Adrenal gland (tissue), 12 donors: ENCODE data around the gene CASS4. TPM values are rescaled to one million over a fixed set of nuclear protein-coding genes. Genes with fewer than 3 reads are reported as not detected.

Experiments used
- DNase-seq, 7 donors: peaks; one replicate each; pipeline ENCODE4 v3.0.0-alpha.2; 2019 to 2020
- H3K27ac ChIP-seq, 5 donors: fragments of 200-600 bp; sonication (generic) in 4 of 5; 1 replicate in 3 of 5; 2 replicates in 2 of 5; pipeline versions ENCODE4 v1.5.1 to v1.8.0; 2016 to 2020; ENCODE audit warnings: mild to moderate bottlenecking in 1 of 5
- H3K27me3 ChIP-seq: fragments of 200-600 bp; 2 replicates; pipeline ENCODE4 v1.8.0; 2021
- H3K36me3 ChIP-seq, 2 donors: fragments of 200-600 bp; replicated peaks in 1 of 2; 1 replicate in 1 of 2; 2 replicates in 1 of 2; pipeline versions ENCODE4 v1.5.1 to v1.8.0; 2018 to 2022
- H3K4me1 ChIP-seq, 2 donors: fragments of 200-600 bp; replicated peaks in 1 of 2; 1 replicate in 1 of 2; 2 replicates in 1 of 2; pipeline versions ENCODE4 v1.5.1 to v1.8.0; 2018 to 2021
- H3K4me3 ChIP-seq, 4 donors: fragments of 200-600 bp; sonication (generic) in 3 of 4; one replicate each; pipeline ENCODE4 v1.5.1; 2016 to 2018
- H3K9me3 ChIP-seq, 3 donors: fragments of 200-600 bp; sonication (generic) in 1 of 3; replicated peaks in 1 of 3; 1 replicate in 2 of 3; 2 replicates in 1 of 3; pipeline versions ENCODE4 v1.5.1 to v1.8.0; 2016 to 2021
- CTCF ChIP-seq, 6 experiments: fragments of 450-650 bp in 4 of 6; fragments of 200-600 bp in 2 of 6; sonication (generic) in 1 of 6; IDR thresholded peaks; 1 replicate in 5 of 6; 2 replicates in 1 of 6; pipeline versions ENCODE4 v1.5.1 to v1.8.0; 2016 to 2021; ENCODE audit warnings: antibody characterized with exemption in 6 of 6, mild to moderate bottlenecking in 2 of 6, moderate library complexity in 1 of 6
- POLR2A ChIP-seq, 2 donors: fragments of 450-650 bp; IDR thresholded peaks; one replicate each; pipeline ENCODE4 v1.6.1; 2017; ENCODE audit warnings: antibody characterized with exemption in 2 of 2, mild to moderate bottlenecking in 2 of 2, moderate library complexity in 1 of 2
- WGBS, 4 donors: extraction: QIAGEN DNeasy Blood & Tissue Kit in 2 of 4; methylation state at CpG; one replicate each; pipeline versions ENCODE4 v1.1.5 to v1.1.7; 2013 to 2017; 5-methylcytosine and 5-hydroxymethylcytosine counted together
- intact Hi-C, 2 donors: fragments of 100-400 bp; cut with DNase I; formaldehyde crosslinking; loops; one replicate each; pipeline versions ENCODE4 v1.14.1 to v1.15.0; 2022 to 2023
- polyA plus RNA-seq, 3 donors: library from polyadenylated mRNA; stranded (reverse); fragments of 200-250 nt in 2 of 3; fragments of 350-450 nt in 1 of 3; fragmentation: Illumina TruSeq in 1 of 3; extraction: RNeasy Lipid Tissue Mini Kit (QIAGEN cat#74804) in 1 of 3; gene quantifications; one replicate each; pipeline ENCODE4 v1.2.3, GENCODE V29; 2013 to 2014
- small RNA-seq, 2 donors: library from RNA; depleted of rRNA; stranded (forward); fragments of <200 nt; gene quantifications; one replicate each; pipeline ENCODE3, GENCODE V24; 2016
- total RNA-seq, 9 donors: library from RNA; depleted of rRNA in 4 of 9; stranded (reverse); fragments of >200 nt in 4 of 9; fragments of 120-200 nt in 1 of 9; fragmentation: NEBNext Ultra II Directional in 1 of 9; extraction: Animal tissue kit (Norgen Biotek cat#: 25700) in 1 of 9; gene quantifications; one replicate each; pipeline versions ENCODE4 v1.1.0 to v1.2.4, GENCODE V29; 2013 to 2023
- donor health status: healthy with polysubstance abuse.
- donor health status: Bipolar disorder and iron deficiency.
- donor health status: DM: yes; HTN: yes; CAD: no.
- donor health status: DM: no; HTN: no; CAD: no.
- donor health status: DM: no; HTN: no; CAD: no.
- donor health status: DM: yes; HTN: yes; CAD: no.

The CASS4 gene
- total and polyA plus RNA-seq, 12 donors: 0.37 to 4.7 (median 1.4) TPM

DNA sequence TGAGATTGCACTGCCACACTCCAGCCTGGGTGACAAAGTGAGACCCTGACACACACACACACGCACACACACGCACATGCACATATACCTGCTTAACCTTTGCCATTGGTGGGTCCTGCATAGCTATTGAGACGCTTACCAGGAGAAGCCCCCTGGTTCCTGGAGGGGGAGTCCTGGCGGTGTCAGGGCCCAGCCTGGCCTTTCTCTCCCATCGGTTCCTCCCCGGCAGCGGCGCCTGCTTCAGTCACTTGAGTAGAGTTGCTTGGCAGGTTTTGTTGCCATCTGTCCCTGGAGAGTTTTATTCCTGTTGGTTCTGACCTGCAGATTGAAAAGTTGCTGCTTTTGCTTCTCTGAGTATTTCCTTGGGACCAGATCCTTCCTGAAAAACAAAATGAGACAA, 91.9 kb downstream of the CASS4 start:
- Histone ChIP-seq H3K9me3 (no peaks in the 10 kb centered on the region), H3K4me1 (no peaks in the 10 kb centered on the region), H3K27ac (no peak overlapping the region), H3K27me3 (no peaks in the 10 kb centered on the region), H3K36me3 (no peaks in the 10 kb centered on the region), H3K4me3 (no peak overlapping the region)
- TF ChIP-seq POLR2A (IDR thresholded peaks at IDR 0.05): no peak
- intact Hi-C loops: no loop called here
- WGBS, 4 donors: 95 to 100% (median 97%) methylated on average over 3 to 8 of the region's 8 CpGs
- no peak for DNase-seq

DNA sequence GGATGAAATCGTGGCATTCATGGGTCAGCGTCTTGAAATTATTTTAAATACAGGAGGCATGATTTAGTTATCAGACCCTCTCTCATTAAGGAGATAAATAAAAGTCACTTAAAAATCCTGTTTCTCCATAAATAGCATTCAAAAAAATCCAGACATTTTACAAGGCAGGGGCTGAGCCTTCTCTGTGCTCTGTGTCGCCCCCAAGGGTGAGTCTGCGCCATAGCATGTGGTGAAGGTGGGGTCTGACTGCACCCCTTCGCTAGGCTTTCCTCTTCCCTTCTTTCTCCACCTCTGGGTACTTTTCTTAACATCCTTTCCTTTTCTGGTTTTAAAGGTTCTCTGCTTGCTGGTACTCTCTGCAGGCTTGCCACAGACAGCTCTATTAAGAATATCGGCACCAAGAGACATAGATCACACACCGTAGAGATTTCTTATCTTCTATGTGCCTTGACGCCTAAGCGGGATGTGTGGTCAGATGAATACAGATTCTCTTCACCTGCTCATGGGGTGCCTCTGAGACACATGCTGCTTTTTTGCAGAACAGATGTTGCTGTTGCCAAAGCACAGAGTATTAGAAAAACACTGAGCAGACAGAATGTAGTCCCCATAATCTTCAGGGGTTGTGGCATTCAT, 92.4 kb downstream of the CASS4 start:
- TF ChIP-seq POLR2A (IDR thresholded peaks at IDR 0.05) (no peak), CTCF (IDR thresholded peaks at IDR 0.05) (peak in 1 of 6 experiments; percentile 4)
- Histone ChIP-seq H3K4me1 (no peaks in the 10 kb centered on the region), H3K27me3 (no peaks in the 10 kb centered on the region), H3K36me3 (no peaks in the 10 kb centered on the region), H3K27ac (no peak overlapping the region), H3K9me3 (no peaks in the 10 kb centered on the region), H3K4me3 (no peak overlapping the region)
- intact Hi-C loops: no loop called here
- no peak for DNase-seq
- 83 to 90% (median 88%) methylated on average over 9 of the region's 9 CpGs for WGBS, 4 donors

GRCh38 chr20:56506103-56506502, 94.0 kb downstream of the CASS4 start:
- H3K4me3 ChIP-seq: no peak overlapping the region
- 47 to 60% (median 49%) methylated on average over 3 of the region's 3 CpGs for WGBS, 4 donors
- H3K4me1 ChIP-seq: no peaks in the 10 kb centered on the region
- H3K36me3 ChIP-seq: no peaks in the 10 kb centered on the region
- DNase-seq: no peak
- no peaks in the 10 kb centered on the region for H3K9me3 ChIP-seq
- H3K27ac ChIP-seq: no peak overlapping the region
- TF ChIP-seq POLR2A (IDR thresholded peaks at IDR 0.05): no peak
- no peak for TF ChIP-seq CTCF (IDR thresholded peaks at IDR 0.05)
- no peaks in the 10 kb centered on the region for H3K27me3 ChIP-seq
- intact Hi-C loops: no loop called here

Small RNAs within 50 kb of the gene (small RNA-seq; reads per million reads assigned to genes)
- gene RPL39P: 0 reads per million in 2 donors

Other genes starting within 250 kb of the CASS4 start
- gene MC3R, start 163.5 kb upstream of the CASS4 start, total RNA-seq: not detected
- not detected for gene MC3R, start 163.5 kb upstream of the CASS4 start, polyA plus RNA-seq
- gene FAM210B, start 53.3 kb upstream of the CASS4 start, total RNA-seq: 100 to 1,000 TPM in 8 of 9 donors, 10 to 100 TPM in 1; 90.0 to 207 (median 133) TPM
- gene FAM210B, start 53.3 kb upstream of the CASS4 start, polyA plus RNA-seq: 100 to 1,000 TPM in 1 of 3 donors, 10 to 100 TPM in 2; 74.9 to 207 (median 75.5) TPM
- gene AURKA, start 20.0 kb upstream of the CASS4 start, total RNA-seq: 10 to 100 TPM in 1 of 9 donors, 1 to 10 TPM in 8; 1.4 to 56.6 (median 3.1) TPM
- 1 to 10 TPM; 1.1 to 5.8 (median 1.3) TPM for gene AURKA, start 20.0 kb upstream of the CASS4 start, polyA plus RNA-seq
- 10 to 100 TPM; 28.7 to 53.1 (median 33.5) TPM for gene CSTF1, start 19.6 kb upstream of the CASS4 start, total RNA-seq
- 10 to 100 TPM in 1 of 3 donors, 1 to 10 TPM in 2; 5.1 to 48.3 (median 8.2) TPM for gene CSTF1, start 19.6 kb upstream of the CASS4 start, polyA plus RNA-seq
- gene RTF2, start 56.4 kb downstream of the CASS4 start, total RNA-seq: 100 to 1,000 TPM in 3 of 9 donors, 10 to 100 TPM in 6; 68.9 to 115 (median 95.7) TPM
- 100 to 1,000 TPM in 1 of 3 donors, 10 to 100 TPM in 2; 48.8 to 156 (median 75.9) TPM for gene RTF2, start 56.4 kb downstream of the CASS4 start, polyA plus RNA-seq
- under 1 TPM in 2 of 9 donors, not detected in 7; 0.22 to 0.28 TPM for gene FAM209A, start 112.5 kb downstream of the CASS4 start, total RNA-seq
- 1 to 10 TPM in 1 of 3 donors, under 1 TPM in 1, not detected in 1; 0.40 to 1.3 TPM for gene FAM209A, start 112.5 kb downstream of the CASS4 start, polyA plus RNA-seq
- under 1 TPM in 2 of 9 donors, not detected in 7; 0.17 to 0.43 TPM for gene FAM209B, start 121.0 kb downstream of the CASS4 start, total RNA-seq
- gene FAM209B, start 121.0 kb downstream of the CASS4 start, polyA plus RNA-seq: under 1 TPM in 2 of 3 donors, not detected in 1; 0.54 to 0.80 TPM
- gene TFAP2C, start 217.0 kb downstream of the CASS4 start, total RNA-seq: 1 to 10 TPM in 2 of 9 donors, under 1 TPM in 6, not detected in 1; 0.24 to 1.2 (median 0.63) TPM
- gene TFAP2C, start 217.0 kb downstream of the CASS4 start, polyA plus RNA-seq: under 1 TPM; 0.16 to 0.27 (median 0.24) TPM